LNCAP (cell line): Measurements from ENCODE around the gene COBLL1.

ENCODE experiments used
- TF ChIP-seq, protein P1 (sequence below): fragments of 450-650 bp; IDR thresholded peaks from 2 replicates; pipeline ENCODE4 v1.5.1; 2017; ENCODE audit warnings: mild to moderate bottlenecking

The COBLL1 gene, protein sequence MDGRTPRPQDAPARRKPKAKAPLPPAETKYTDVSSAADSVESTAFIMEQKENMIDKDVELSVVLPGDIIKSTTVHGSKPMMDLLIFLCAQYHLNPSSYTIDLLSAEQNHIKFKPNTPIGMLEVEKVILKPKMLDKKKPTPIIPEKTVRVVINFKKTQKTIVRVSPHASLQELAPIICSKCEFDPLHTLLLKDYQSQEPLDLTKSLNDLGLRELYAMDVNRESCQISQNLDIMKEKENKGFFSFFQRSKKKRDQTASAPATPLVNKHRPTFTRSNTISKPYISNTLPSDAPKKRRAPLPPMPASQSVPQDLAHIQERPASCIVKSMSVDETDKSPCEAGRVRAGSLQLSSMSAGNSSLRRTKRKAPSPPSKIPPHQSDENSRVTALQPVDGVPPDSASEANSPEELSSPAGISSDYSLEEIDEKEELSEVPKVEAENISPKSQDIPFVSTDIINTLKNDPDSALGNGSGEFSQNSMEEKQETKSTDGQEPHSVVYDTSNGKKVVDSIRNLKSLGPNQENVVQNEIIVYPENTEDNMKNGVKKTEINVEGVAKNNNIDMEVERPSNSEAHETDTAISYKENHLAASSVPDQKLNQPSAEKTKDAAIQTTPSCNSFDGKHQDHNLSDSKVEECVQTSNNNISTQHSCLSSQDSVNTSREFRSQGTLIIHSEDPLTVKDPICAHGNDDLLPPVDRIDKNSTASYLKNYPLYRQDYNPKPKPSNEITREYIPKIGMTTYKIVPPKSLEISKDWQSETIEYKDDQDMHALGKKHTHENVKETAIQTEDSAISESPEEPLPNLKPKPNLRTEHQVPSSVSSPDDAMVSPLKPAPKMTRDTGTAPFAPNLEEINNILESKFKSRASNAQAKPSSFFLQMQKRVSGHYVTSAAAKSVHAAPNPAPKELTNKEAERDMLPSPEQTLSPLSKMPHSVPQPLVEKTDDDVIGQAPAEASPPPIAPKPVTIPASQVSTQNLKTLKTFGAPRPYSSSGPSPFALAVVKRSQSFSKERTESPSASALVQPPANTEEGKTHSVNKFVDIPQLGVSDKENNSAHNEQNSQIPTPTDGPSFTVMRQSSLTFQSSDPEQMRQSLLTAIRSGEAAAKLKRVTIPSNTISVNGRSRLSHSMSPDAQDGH

GRCh38 chr2:164841719-164842623 is at the start of gene COBLL1:
COBLL1 (minus strand) TSS chr2:164841823; CDS start chr2:164841196, 627 bp downstream.
- TF ChIP-seq, protein P1, sequence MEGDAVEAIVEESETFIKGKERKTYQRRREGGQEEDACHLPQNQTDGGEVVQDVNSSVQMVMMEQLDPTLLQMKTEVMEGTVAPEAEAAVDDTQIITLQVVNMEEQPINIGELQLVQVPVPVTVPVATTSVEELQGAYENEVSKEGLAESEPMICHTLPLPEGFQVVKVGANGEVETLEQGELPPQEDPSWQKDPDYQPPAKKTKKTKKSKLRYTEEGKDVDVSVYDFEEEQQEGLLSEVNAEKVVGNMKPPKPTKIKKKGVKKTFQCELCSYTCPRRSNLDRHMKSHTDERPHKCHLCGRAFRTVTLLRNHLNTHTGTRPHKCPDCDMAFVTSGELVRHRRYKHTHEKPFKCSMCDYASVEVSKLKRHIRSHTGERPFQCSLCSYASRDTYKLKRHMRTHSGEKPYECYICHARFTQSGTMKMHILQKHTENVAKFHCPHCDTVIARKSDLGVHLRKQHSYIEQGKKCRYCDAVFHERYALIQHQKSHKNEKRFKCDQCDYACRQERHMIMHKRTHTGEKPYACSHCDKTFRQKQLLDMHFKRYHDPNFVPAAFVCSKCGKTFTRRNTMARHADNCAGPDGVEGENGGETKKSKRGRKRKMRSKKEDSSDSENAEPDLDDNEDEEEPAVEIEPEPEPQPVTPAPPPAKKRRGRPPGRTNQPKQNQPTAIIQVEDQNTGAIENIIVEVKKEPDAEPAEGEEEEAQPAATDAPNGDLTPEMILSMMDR: peak; percentile 72

GRCh38 chr2:164890544-164890943 is 48.9 kb upstream of the COBLL1 start:
- TF ChIP-seq, protein P1: no peak

DNA sequence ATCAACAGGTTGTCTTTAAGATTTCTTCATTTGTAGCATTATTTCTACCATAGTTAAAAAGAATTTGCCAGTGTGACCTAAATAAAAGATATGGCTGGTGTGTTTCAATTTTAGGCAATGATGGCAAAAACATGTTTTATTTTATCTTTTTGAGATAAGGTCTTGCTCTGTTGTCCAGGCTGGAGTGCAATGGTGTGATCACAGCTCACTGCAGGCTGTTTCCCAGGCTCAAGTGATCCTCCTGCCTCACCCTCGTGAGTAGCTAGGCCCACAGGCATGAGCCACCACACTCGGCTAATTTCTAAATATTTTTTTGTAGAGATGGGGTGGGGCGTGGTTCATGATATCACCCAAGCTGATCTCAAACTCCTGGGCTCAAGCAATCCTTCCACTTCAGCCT is 47.0 kb upstream of the COBLL1 start:
- TF ChIP-seq, protein P1: no peak

DNA sequence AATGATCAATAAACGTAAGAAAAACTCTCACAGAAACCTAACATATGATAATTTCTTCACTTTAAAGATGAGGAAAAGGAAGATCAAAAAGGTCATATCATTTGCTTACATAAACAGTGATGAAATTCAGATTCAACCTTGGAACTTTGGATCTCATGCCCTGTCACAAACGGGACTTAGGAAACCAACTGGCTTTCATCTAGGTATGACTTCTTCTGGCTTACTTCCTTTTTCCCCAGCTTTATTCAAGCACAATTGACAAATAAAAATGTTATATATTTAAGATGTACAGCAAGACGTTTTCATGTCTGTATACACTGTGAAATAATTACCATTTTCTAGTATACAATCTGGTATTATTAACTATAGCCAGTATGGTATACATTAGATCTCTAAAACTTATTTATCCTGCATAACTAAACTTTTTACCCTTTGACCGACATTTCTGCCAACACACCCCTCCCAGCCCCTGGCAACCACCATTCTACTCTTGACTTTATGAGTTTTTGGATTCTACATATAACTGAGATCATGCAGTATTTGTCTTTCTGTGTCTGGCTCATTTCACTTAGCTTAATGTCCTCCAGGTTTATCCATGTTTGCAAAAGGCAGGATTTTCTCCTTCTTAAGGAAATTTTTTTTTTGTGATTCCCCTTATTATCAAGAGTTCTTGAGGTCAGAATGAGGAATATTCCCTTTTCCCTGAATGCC is 46.0 kb upstream of the COBLL1 start:
- TF ChIP-seq, protein P1: no peak

- TF ChIP-seq, protein P1: no peak
Measured at GRCh38 chr2:164882276-164882675, 40.7 kb upstream of the COBLL1 start.

GRCh38 chr2:164881524-164881923 is 39.9 kb upstream of the COBLL1 start:
- TF ChIP-seq, protein P1: no peak
